Measurements from ENCODE around the gene PDGFA.

Gene PDGFA

GRCh38 chr7:510782-511281, 8.8 kb downstream of the PDGFA start:
- Histone ChIP-seq H3K4me2 (ENCODE audit: insufficient read depth, low read length) (no peak overlapping the region), H3K9me3 (ENCODE audit: insufficient read depth, low read length, severe bottlenecking) (no peaks in the 10 kb centered on the region), H3K36me3 (ENCODE audit: insufficient read depth, low read length) (peaks cover 82% of the 10 kb centered on the region), H4K20me1 (ENCODE audit: insufficient read depth, low read length) (peaks cover 72% of the 10 kb centered on the region), H3K4me3 (ENCODE audit: low read depth in 1 of 2, low read length in 2 of 2) (no peak overlapping the region), H3K27me3 (ENCODE audit: insufficient read depth, low read length, poor library complexity) (no peaks in the 10 kb centered on the region), H3K79me2 (ENCODE audit: insufficient read depth, low read length) (peaks cover 49% of the 10 kb centered on the region), H2AFZ (ENCODE audit: low read depth, low read length) (no peak overlapping the region), H3K27ac (ENCODE audit: low read length) (no peak overlapping the region), H3K9ac (ENCODE audit: low read depth, low read length) (no peak overlapping the region), H3K4me1 (ENCODE audit: insufficient read depth, low read length) (peaks cover 11% of the 10 kb centered on the region)
- DNase-seq (no peak), ATAC-seq (ENCODE audit: insufficient read depth, low read depth) (no peak)
- TF ChIP-seq CTCF (IDR thresholded peaks at IDR 0.05; ENCODE audit: borderline replicate concordance, extremely low read depth, low read length, poor library complexity, severe bottlenecking) (no peak), EZH2 (IDR thresholded peaks at IDR 0.05; ENCODE audit: borderline replicate concordance, low read depth, low read length, severe bottlenecking) (no peak)

- H3K79me2 ChIP-seq (ENCODE audit: insufficient read depth, low read length): peaks cover 42% of the 10 kb centered on the region
Observed at GRCh38 chr7:510131-510481, 9.5 kb downstream of the PDGFA start.

GRCh38 chr7:509426-510130, 10.1 kb downstream of the PDGFA start:
- Histone ChIP-seq H3K79me2 (ENCODE audit: insufficient read depth, low read length) (peaks cover 37% of the 10 kb centered on the region), H3K36me3 (ENCODE audit: insufficient read depth, low read length) (peaks cover 84% of the 10 kb centered on the region)
- DNase-seq: no peak

More at GRCh38 chr7:510131-510481, 9.5 kb downstream of the PDGFA start:
- Histone ChIP-seq H2AFZ (ENCODE audit: low read depth, low read length) (no peak overlapping the region), H3K4me2 (ENCODE audit: insufficient read depth, low read length) (no peak overlapping the region), H3K9ac (ENCODE audit: low read depth, low read length) (no peak overlapping the region), H3K4me1 (ENCODE audit: insufficient read depth, low read length) (peaks cover 6% of the 10 kb centered on the region; the same call in 1 of the 2 replicates), H3K27ac (ENCODE audit: low read length) (no peak overlapping the region), H3K9me3 (ENCODE audit: insufficient read depth, low read length, severe bottlenecking) (no peaks in the 10 kb centered on the region), H4K20me1 (ENCODE audit: insufficient read depth, low read length) (peaks cover 71% of the 10 kb centered on the region), H3K4me3 (ENCODE audit: low read depth in 1 of 2, low read length in 2 of 2) (no peak overlapping the region), H3K36me3 (ENCODE audit: insufficient read depth, low read length) (peaks cover 86% of the 10 kb centered on the region), H3K27me3 (ENCODE audit: insufficient read depth, low read length, poor library complexity) (no peaks in the 10 kb centered on the region)
- ATAC-seq (ENCODE audit: insufficient read depth, low read depth) (no peak), DNase-seq (no peak)
- TF ChIP-seq EZH2 (IDR thresholded peaks at IDR 0.05; ENCODE audit: borderline replicate concordance, low read depth, low read length, severe bottlenecking) (no peak), CTCF (IDR thresholded peaks at IDR 0.05; ENCODE audit: borderline replicate concordance, extremely low read depth, low read length, poor library complexity, severe bottlenecking) (no peak)

More at GRCh38 chr7:509426-510130, 10.1 kb downstream of the PDGFA start:
- Histone ChIP-seq H3K9ac (ENCODE audit: low read depth, low read length) (no peak overlapping the region), H3K9me3 (ENCODE audit: insufficient read depth, low read length, severe bottlenecking) (no peaks in the 10 kb centered on the region), H3K27ac (ENCODE audit: low read length) (no peak overlapping the region), H3K27me3 (ENCODE audit: insufficient read depth, low read length, poor library complexity) (no peaks in the 10 kb centered on the region), H3K4me3 (ENCODE audit: low read depth in 1 of 2, low read length in 2 of 2) (no peak overlapping the region), H3K4me2 (ENCODE audit: insufficient read depth, low read length) (no peak overlapping the region), H4K20me1 (ENCODE audit: insufficient read depth, low read length) (peaks cover 69% of the 10 kb centered on the region), H3K4me1 (ENCODE audit: insufficient read depth, low read length) (peaks cover under 1% of the 10 kb centered on the region; the same call in 1 of the 2 replicates), H2AFZ (ENCODE audit: low read depth, low read length) (no peak overlapping the region)
- TF ChIP-seq EZH2 (IDR thresholded peaks at IDR 0.05; ENCODE audit: borderline replicate concordance, low read depth, low read length, severe bottlenecking) (no peak), CTCF (IDR thresholded peaks at IDR 0.05; ENCODE audit: borderline replicate concordance, extremely low read depth, low read length, poor library complexity, severe bottlenecking) (no peak)
- ATAC-seq (ENCODE audit: insufficient read depth, low read depth): no peak
